Hepatocyte (in vitro differentiated cells): ENCODE results near the gene CRAMP1.

Experiments
- EZH2 ChIP-seq: fragments of 200-600 bp; sonication (generic); IDR thresholded peaks from 2 replicates; pipeline ENCODE4 v1.6.1; 2016; ENCODE audit warnings: antibody characterized with exemption, mild to moderate bottlenecking, borderline replicate concordance
- TF ChIP-seq, protein P1 (sequence below): fragments of 200-600 bp; sonication (generic); IDR thresholded peaks from 2 replicates; pipeline ENCODE4 v1.5.1; 2016; ENCODE audit warnings: antibody characterized with exemption, mild to moderate bottlenecking; ENCODE audit not compliant: poor library complexity

DNA sequence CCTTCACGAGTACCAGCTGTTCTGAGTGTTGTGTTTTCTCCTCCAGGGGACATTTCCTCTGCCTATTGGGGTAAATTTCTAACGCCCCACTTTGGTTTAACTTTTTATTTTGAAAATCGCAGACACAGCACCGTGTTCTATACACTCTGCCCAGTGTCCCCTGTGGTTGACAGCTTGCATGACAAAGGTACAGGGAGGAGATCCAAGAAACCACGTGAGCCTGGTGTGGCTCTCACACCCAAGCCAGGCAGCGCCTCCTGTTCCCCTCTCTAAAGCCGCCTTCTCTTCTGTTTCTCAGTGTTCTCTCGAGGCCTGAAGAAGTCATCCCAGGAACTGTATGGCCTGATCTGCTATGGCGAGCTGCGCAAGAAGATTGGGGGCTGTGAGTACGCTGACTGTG lies 25.4 kb downstream of the CRAMP1 start:
- TF ChIP-seq, protein P1, sequence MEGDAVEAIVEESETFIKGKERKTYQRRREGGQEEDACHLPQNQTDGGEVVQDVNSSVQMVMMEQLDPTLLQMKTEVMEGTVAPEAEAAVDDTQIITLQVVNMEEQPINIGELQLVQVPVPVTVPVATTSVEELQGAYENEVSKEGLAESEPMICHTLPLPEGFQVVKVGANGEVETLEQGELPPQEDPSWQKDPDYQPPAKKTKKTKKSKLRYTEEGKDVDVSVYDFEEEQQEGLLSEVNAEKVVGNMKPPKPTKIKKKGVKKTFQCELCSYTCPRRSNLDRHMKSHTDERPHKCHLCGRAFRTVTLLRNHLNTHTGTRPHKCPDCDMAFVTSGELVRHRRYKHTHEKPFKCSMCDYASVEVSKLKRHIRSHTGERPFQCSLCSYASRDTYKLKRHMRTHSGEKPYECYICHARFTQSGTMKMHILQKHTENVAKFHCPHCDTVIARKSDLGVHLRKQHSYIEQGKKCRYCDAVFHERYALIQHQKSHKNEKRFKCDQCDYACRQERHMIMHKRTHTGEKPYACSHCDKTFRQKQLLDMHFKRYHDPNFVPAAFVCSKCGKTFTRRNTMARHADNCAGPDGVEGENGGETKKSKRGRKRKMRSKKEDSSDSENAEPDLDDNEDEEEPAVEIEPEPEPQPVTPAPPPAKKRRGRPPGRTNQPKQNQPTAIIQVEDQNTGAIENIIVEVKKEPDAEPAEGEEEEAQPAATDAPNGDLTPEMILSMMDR = no peak
- no peak for TF ChIP-seq EZH2
